GM10248 (cell line): ENCODE results near the gene SHB.

Experiments used
- CTCF ChIA-PET: fragments of 300-600 bp; sonication (Branson Sonifier 250); formaldehyde crosslinking; extraction: SDS; loops from one replicate; lab custom pipeline; 2021; ENCODE audit warnings: antibody characterized with exemption; lab: Yijun Ruan, JAX
- POLR2A ChIA-PET: fragments of 350-650 bp; sonication (Branson Sonifier 250); formaldehyde crosslinking; extraction: SDS; loops from one replicate; lab custom pipeline; 2020; ENCODE audit warnings: antibody characterized with exemption; lab: Yijun Ruan, JAX
- DNase-seq: peaks from one replicate; pipeline ENCODE4 v3.0.0; 2012; ENCODE audit errors: extremely low spot score
- TF ChIP-seq, protein P1 (sequence below): IDR thresholded peaks from 2 replicates; pipeline ENCODE4 v1.5.1; 2012; ENCODE audit warnings: mild to moderate bottlenecking, low read depth; ENCODE audit errors: extremely low read depth, missing control alignments, control extremely low read depth

Gene SHB

DNA sequence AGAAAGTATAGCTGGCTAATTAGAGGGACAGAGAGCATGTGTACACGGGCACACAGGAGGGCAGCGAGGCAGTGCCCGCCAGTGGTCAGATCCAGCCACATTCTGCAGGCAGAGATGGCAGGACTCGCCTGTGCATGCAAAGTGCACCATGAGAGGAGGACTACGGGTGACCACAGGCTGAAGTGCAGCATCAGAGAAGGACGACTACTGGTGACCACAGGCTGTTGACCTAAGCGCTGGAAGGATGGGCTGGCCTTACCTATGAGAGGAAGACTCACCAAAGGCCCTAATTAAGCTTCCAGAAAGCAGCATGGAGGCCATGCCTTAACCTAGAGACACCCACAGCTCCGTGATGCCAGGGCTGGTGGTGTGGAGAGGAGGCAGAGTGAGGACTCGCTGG lies 110.9 kb downstream of the SHB start:
- ChIA-PET CTCF (no interaction called here), POLR2A (no interaction called here)
- TF ChIP-seq, protein P1, sequence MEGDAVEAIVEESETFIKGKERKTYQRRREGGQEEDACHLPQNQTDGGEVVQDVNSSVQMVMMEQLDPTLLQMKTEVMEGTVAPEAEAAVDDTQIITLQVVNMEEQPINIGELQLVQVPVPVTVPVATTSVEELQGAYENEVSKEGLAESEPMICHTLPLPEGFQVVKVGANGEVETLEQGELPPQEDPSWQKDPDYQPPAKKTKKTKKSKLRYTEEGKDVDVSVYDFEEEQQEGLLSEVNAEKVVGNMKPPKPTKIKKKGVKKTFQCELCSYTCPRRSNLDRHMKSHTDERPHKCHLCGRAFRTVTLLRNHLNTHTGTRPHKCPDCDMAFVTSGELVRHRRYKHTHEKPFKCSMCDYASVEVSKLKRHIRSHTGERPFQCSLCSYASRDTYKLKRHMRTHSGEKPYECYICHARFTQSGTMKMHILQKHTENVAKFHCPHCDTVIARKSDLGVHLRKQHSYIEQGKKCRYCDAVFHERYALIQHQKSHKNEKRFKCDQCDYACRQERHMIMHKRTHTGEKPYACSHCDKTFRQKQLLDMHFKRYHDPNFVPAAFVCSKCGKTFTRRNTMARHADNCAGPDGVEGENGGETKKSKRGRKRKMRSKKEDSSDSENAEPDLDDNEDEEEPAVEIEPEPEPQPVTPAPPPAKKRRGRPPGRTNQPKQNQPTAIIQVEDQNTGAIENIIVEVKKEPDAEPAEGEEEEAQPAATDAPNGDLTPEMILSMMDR = no peak
- DNase-seq = no peak

DNA sequence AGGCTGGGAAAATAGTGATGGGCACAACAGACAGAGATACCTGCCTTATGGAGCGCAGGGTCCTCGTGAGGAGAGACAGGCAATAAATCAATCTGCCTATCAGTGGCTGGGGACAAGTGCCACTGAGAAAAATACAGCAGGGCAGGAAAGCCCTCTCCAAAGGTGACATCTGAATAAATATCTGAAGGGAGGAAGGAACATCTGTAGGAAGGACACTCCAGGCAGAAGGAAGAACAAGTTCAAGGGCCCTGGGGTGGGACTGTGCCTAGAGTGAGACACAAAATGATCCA lies 111.4 kb downstream of the SHB start:
- POLR2A ChIA-PET = no interaction called here
- DNase-seq = no peak
- CTCF ChIA-PET = no interaction called here
- TF ChIP-seq, protein P1 = no peak

DNA sequence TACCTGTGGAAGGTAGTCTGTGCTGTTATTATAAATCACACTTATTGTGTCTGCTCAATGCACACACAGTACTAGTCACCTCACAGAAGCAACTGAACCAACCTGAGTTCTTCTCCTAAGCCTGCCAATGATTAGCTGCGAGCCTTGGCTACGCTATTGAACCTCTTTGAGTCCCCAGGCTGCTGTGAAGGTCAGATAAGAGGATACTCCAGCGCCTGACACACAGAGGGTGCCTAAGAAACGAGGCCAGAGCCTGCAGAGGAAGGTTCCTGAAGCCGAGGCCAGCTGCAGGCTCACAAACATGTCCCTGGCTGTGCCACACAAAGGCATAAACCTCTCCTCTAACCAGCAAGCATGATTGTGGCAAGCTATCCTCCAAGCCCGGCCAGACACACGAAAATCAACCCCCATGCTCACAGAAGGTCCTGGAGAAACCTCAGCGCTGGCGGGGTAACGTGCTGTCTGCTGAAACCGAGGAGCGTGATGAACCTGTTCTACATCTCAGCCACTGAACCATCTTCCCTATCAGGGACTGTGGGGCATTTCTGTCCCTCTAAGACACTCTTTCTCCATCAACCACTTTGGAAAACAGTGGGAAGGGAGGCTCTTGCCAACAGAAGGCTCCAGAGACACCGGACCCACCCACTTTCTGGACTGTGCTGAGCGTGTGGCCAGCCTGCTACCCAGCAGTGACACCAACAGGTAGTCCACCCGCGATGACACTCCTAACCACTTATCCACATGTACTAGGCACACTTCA lies 111.9 kb downstream of the SHB start:
- POLR2A ChIA-PET = no interaction called here

DNA sequence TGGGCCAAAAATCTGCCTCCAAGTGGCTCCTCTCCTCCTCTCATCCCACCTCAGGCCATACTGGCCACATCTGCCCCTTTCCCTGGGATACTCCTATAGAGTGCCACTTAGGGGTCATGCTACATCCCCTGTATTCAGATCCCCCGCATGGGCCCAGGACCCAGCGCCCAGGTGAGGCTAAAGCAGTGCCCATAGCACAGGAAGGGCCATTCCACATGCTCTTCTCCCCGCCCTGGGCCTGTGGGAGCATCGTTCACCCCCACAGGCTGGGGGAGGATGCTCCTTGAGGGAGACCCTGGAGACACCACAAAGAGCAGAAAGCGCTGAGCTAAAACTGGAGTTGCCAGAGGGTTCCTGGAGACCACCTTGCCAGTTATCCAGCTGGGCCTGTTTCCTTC lies 112.6 kb downstream of the SHB start:
- ChIA-PET CTCF (interaction anchor here (1.5 to 2.7 kb wide), 2 partner anchors 10 to 13 kb away, joined by 3 to 9 read pairs; no protein-coding TSS in a partner anchor), POLR2A (no interaction called here)
- no peak for DNase-seq
- TF ChIP-seq, protein P1 = no peak

More for the DNA sequence above, 111.9 kb downstream of the SHB start:
- TF ChIP-seq, protein P1 = no peak
- CTCF ChIA-PET = interaction anchor here (2.7 kb wide), 1 partner anchor 10 kb away, joined by 9 read pairs; no protein-coding TSS in a partner anchor
- no peak for DNase-seq

DNA sequence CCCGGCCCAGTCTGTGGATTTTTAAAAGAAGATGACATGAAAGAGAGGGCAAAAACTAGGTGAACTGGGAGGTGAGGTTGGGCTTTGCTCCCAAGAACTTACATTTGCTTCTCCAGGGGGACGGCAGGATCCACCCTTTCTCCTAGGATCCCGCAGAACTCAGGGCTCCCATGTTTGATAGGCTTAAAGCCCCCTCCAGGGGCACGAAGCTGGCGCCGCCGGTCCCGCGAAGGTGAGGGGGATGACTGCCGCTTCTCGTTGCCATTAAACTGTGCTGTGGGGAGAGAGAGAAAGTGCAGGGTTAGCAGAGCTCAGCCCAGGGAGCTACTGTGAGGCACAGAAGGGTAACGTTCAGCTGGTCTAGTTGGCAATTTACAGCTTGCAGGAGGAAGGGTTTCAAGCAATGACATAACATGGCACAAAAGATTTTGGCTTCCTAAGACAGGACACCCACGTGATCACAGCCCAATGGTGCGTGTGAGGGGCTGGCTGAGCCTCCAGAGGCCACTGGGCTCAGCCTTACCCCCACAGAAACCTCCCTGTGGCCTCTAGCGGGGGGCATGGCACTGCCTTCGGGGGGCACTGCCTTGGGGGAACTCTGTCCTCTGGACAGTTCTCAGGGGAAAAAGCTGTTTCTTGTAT lies 113.1 kb downstream of the SHB start:
- TF ChIP-seq, protein P1 = no peak
- DNase-seq = no peak
- ChIA-PET POLR2A (no interaction called here), CTCF (interaction anchor here (1.1 to 2.7 kb wide), 4 partner anchors 11 to 70 kb away, joined by 3 to 9 read pairs (median 4); no protein-coding TSS in a partner anchor)

DNA sequence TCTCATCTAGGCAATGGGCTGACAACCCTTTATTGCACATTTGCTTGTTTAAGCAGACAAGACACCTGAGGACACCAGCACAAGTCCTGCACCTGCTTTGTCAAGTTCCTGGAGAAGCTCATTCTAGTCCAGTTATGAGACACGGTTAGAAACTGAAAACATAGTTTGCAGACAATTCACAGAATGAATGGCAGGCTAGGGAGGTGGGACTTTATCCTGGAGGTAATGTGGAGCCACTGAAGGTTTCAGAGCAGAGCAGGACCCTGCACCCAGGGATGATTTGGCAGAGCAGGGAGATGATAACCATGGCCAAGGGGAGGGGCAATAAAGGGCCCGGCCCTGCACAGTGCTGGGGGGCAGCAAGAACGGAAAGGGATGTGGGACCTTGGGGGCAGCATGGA lies 114.4 kb downstream of the SHB start:
- ChIA-PET POLR2A (no interaction called here), CTCF (interaction anchor here (1.7 to 2.7 kb wide), 2 partner anchors 12 to 16 kb away, joined by 4 to 9 read pairs; no protein-coding TSS in a partner anchor)
- TF ChIP-seq, protein P1 = no peak
- DNase-seq = peak; percentile 65
